Measurements from ENCODE around the gene LCE2A. TPM values are rescaled to one million over a fixed set of nuclear protein-coding genes. Genes with fewer than 3 reads are reported as not detected.
"Not testable (repeated sequence)": the region's sequence is repeated elsewhere in the genome, so short reads cannot be mapped to it uniquely, and the experiment has no call there.

Gene LCE2A
- total and polyA plus RNA-seq, 2 experiments from 2014 or later = 9.9 to 11.1 TPM

- no peak overlapping the region for H2AFZ ChIP-seq
- H3K79me2 ChIP-seq (ENCODE audit: insufficient read depth) = no peaks in the 10 kb centered on the region
- H3K27me3 ChIP-seq (replicated peaks; ENCODE audit: insufficient read depth) = no peaks in the 10 kb centered on the region
- in situ Hi-C loops (cut with MboI) = loop anchor here (25.0 kb wide), 1 partner anchor 539 kb away; the partner anchor contains the start of genes LELP1 and PRR9
- peak; percentile 74 for DNase-seq
- H3K9ac ChIP-seq = no peak overlapping the region
- WGBS, 2 experiments (ENCODE audit: low coverage in 1 of 2, low lambda C conversion rate in 2 of 2, missing lambda C conversion rate in 2 of 2) = 7 to 22% methylated on average over 2 of the region's 2 CpGs
- H4K20me1 ChIP-seq (ENCODE audit: insufficient read depth) = no peaks in the 10 kb centered on the region
- no peak overlapping the region for H3K4me2 ChIP-seq (ENCODE audit: unreplicated experiment)
- H3K9me3 ChIP-seq (ENCODE audit: low read depth) = no peaks in the 10 kb centered on the region
- H3K9me2 ChIP-seq (ENCODE audit: insufficient read depth) = no peaks in the 10 kb centered on the region
- no peaks in the 10 kb centered on the region for H3F3A ChIP-seq (ENCODE audit: insufficient read depth)
- no peak for TF ChIP-seq EZH2 (IDR thresholded peaks at IDR 0.05; ENCODE audit: insufficient read depth, poor library complexity, severe bottlenecking)
- TF ChIP-seq EZH2phosphoT487 (IDR thresholded peaks at IDR 0.05; ENCODE audit: insufficient read depth, low read depth) = no peak
- no peak overlapping the region for H3K27ac ChIP-seq
- peaks cover 4% of the 10 kb centered on the region; the same call in 1 of the 2 replicates for H3K4me1 ChIP-seq (ENCODE audit: insufficient read depth)
- H3K4me3 ChIP-seq = no peak overlapping the region
- H3K36me3 ChIP-seq (ENCODE audit: low read depth) = no peaks in the 10 kb centered on the region
Measured at GRCh38 chr1:152673016-152673415, 25.1 kb upstream of the LCE2A start.

GRCh38 chr1:152674983-152675382 is 23.2 kb upstream of the LCE2A start, which contains the start of gene LCE2C:
TSS of gene LCE2C (plus strand) at chr1:152675279. CDS start at chr1:152676016, 737 bp downstream.
- not testable (repeated sequence) for H3F3A ChIP-seq (ENCODE audit: insufficient read depth); H2AFZ ChIP-seq; H3K27me3 ChIP-seq (replicated peaks; ENCODE audit: insufficient read depth); H4K20me1 ChIP-seq (ENCODE audit: insufficient read depth); H3K79me2 ChIP-seq (ENCODE audit: insufficient read depth); H3K36me3 ChIP-seq (ENCODE audit: low read depth); H3K9me3 ChIP-seq (ENCODE audit: low read depth); H3K4me1 ChIP-seq (ENCODE audit: insufficient read depth); H3K27ac ChIP-seq; H3K9me2 ChIP-seq (ENCODE audit: insufficient read depth); H3K4me2 ChIP-seq (ENCODE audit: unreplicated experiment); H3K4me3 ChIP-seq; H3K9ac ChIP-seq
- 18 to 30% methylated on average over 3 of the region's 3 CpGs for WGBS, 2 experiments (ENCODE audit: low coverage in 1 of 2, low lambda C conversion rate in 2 of 2, missing lambda C conversion rate in 2 of 2)
- peak; percentile 16 for DNase-seq
- in situ Hi-C loops (cut with MboI) = loop anchor here (25.0 kb wide), 1 partner anchor 537 kb away; the partner anchor contains the start of genes LELP1 and PRR9

GRCh38 chr1:152679459-152679858 is 18.7 kb upstream of the LCE2A start:
- peaks cover 8% of the 10 kb centered on the region; the same call in 1 of the 2 replicates for H3F3A ChIP-seq (ENCODE audit: insufficient read depth)
- H3K27ac ChIP-seq = no peak overlapping the region
- no peak for DNase-seq
- no peaks in the 10 kb centered on the region for H4K20me1 ChIP-seq (ENCODE audit: insufficient read depth)
- in situ Hi-C loops (cut with MboI) = no loop called here
- 52 to 56% methylated on average over 6 of the region's 6 CpGs for WGBS, 2 experiments (ENCODE audit: low coverage in 1 of 2, low lambda C conversion rate in 2 of 2, missing lambda C conversion rate in 2 of 2)
- no peaks in the 10 kb centered on the region for H3K36me3 ChIP-seq (ENCODE audit: low read depth)
- H3K79me2 ChIP-seq (ENCODE audit: insufficient read depth) = no peaks in the 10 kb centered on the region
- no peaks in the 10 kb centered on the region for H3K27me3 ChIP-seq (replicated peaks; ENCODE audit: insufficient read depth)
- peaks cover 5% of the 10 kb centered on the region for H3K4me1 ChIP-seq (ENCODE audit: insufficient read depth)
- no peaks in the 10 kb centered on the region for H3K9me3 ChIP-seq (ENCODE audit: low read depth)
- no peak overlapping the region for H3K4me2 ChIP-seq (ENCODE audit: unreplicated experiment)
- no peak overlapping the region for H3K4me3 ChIP-seq
- TF ChIP-seq EZH2phosphoT487 (IDR thresholded peaks at IDR 0.05; ENCODE audit: insufficient read depth, low read depth) = no peak
- no peak for TF ChIP-seq EZH2 (IDR thresholded peaks at IDR 0.05; ENCODE audit: insufficient read depth, poor library complexity, severe bottlenecking)
- H3K9ac ChIP-seq = no peak overlapping the region
- H3K9me2 ChIP-seq (ENCODE audit: insufficient read depth) = no peaks in the 10 kb centered on the region
- H2AFZ ChIP-seq = no peak overlapping the region

GRCh38 chr1:152681616-152682015 is 16.5 kb upstream of the LCE2A start:
- Histone ChIP-seq H3K36me3 (ENCODE audit: low read depth) (no peaks in the 10 kb centered on the region), H3K9ac (no peak overlapping the region), H3K4me2 (ENCODE audit: unreplicated experiment) (no peak overlapping the region), H4K20me1 (ENCODE audit: insufficient read depth) (no peaks in the 10 kb centered on the region), H3K4me1 (ENCODE audit: insufficient read depth) (peaks cover 5% of the 10 kb centered on the region), H3K9me3 (ENCODE audit: low read depth) (no peaks in the 10 kb centered on the region), H3K27me3 (replicated peaks; ENCODE audit: insufficient read depth) (no peaks in the 10 kb centered on the region), H3K79me2 (ENCODE audit: insufficient read depth) (no peaks in the 10 kb centered on the region), H2AFZ (no peak overlapping the region), H3K4me3 (no peak overlapping the region), H3K9me2 (ENCODE audit: insufficient read depth) (no peaks in the 10 kb centered on the region), H3K27ac (no peak overlapping the region), H3F3A (ENCODE audit: insufficient read depth) (peaks cover 8% of the 10 kb centered on the region; the same call in 1 of the 2 replicates)
- peak; percentile 25 for DNase-seq
- TF ChIP-seq EZH2phosphoT487 (IDR thresholded peaks at IDR 0.05; ENCODE audit: insufficient read depth, low read depth) = no peak
- no peak for TF ChIP-seq EZH2 (IDR thresholded peaks at IDR 0.05; ENCODE audit: insufficient read depth, poor library complexity, severe bottlenecking)
- WGBS, 2 experiments (ENCODE audit: low coverage in 1 of 2, low lambda C conversion rate in 2 of 2, missing lambda C conversion rate in 2 of 2) = 5 to 8% methylated on average over 2 of the region's 2 CpGs
- in situ Hi-C loops (cut with MboI) = no loop called here

GRCh38 chr1:152683846-152684245 is 14.3 kb upstream of the LCE2A start:
- no peaks in the 10 kb centered on the region for H3K36me3 ChIP-seq (ENCODE audit: low read depth)
- H3K79me2 ChIP-seq (ENCODE audit: insufficient read depth) = no peaks in the 10 kb centered on the region
- H4K20me1 ChIP-seq (ENCODE audit: insufficient read depth) = no peaks in the 10 kb centered on the region
- H3K9me3 ChIP-seq (ENCODE audit: low read depth) = no peaks in the 10 kb centered on the region
- no peak for TF ChIP-seq EZH2phosphoT487 (IDR thresholded peaks at IDR 0.05; ENCODE audit: insufficient read depth, low read depth)
- no peak for TF ChIP-seq EZH2 (IDR thresholded peaks at IDR 0.05; ENCODE audit: insufficient read depth, poor library complexity, severe bottlenecking)
- H3K9me2 ChIP-seq (ENCODE audit: insufficient read depth) = no peaks in the 10 kb centered on the region
- H3F3A ChIP-seq (ENCODE audit: insufficient read depth) = peaks cover 8% of the 10 kb centered on the region; the same call in 1 of the 2 replicates
- H3K4me1 ChIP-seq (ENCODE audit: insufficient read depth) = peaks cover 5% of the 10 kb centered on the region
- no peak overlapping the region for H3K27ac ChIP-seq
- peak; percentile 79 for DNase-seq
- H3K4me3 ChIP-seq = no peak overlapping the region
- H3K4me2 ChIP-seq (ENCODE audit: unreplicated experiment) = no peak overlapping the region
- H3K9ac ChIP-seq = no peak overlapping the region
- in situ Hi-C loops (cut with MboI) = no loop called here
- no peak overlapping the region for H2AFZ ChIP-seq
- no peaks in the 10 kb centered on the region for H3K27me3 ChIP-seq (replicated peaks; ENCODE audit: insufficient read depth)

GRCh38 chr1:152685823-152686222 is 12.3 kb upstream of the LCE2A start, which contains the start of gene LCE2B:
TSS of gene LCE2B (plus strand) at chr1:152686123. CDS start at chr1:152686844, 721 bp downstream.
- H3K27me3 ChIP-seq (replicated peaks; ENCODE audit: insufficient read depth); H3F3A ChIP-seq (ENCODE audit: insufficient read depth); H3K4me3 ChIP-seq; H3K79me2 ChIP-seq (ENCODE audit: insufficient read depth); H3K9me2 ChIP-seq (ENCODE audit: insufficient read depth); in situ Hi-C loops (cut with MboI); H3K4me1 ChIP-seq (ENCODE audit: insufficient read depth); H3K9me3 ChIP-seq (ENCODE audit: low read depth); H2AFZ ChIP-seq; H3K36me3 ChIP-seq (ENCODE audit: low read depth); H3K4me2 ChIP-seq (ENCODE audit: unreplicated experiment); H4K20me1 ChIP-seq (ENCODE audit: insufficient read depth); H3K9ac ChIP-seq; H3K27ac ChIP-seq; DNase-seq: not testable (repeated sequence)
- 28 to 31% methylated on average over 4 of the region's 4 CpGs for WGBS, 2 experiments (ENCODE audit: low coverage in 1 of 2, low lambda C conversion rate in 2 of 2, missing lambda C conversion rate in 2 of 2)
